IPS-NIHi11 (cell line): ENCODE measurements around the gene ITGB6.
"Not testable (repeated sequence)": the region's sequence is repeated elsewhere in the genome, so short reads cannot be mapped to it uniquely, and the experiment has no call there.

Experiments used
- DNase-seq: peaks from one replicate; pipeline ENCODE4 v3.0.0; 2012; ENCODE audit warnings: mixed read lengths, low spot score

Gene ITGB6

DNA sequence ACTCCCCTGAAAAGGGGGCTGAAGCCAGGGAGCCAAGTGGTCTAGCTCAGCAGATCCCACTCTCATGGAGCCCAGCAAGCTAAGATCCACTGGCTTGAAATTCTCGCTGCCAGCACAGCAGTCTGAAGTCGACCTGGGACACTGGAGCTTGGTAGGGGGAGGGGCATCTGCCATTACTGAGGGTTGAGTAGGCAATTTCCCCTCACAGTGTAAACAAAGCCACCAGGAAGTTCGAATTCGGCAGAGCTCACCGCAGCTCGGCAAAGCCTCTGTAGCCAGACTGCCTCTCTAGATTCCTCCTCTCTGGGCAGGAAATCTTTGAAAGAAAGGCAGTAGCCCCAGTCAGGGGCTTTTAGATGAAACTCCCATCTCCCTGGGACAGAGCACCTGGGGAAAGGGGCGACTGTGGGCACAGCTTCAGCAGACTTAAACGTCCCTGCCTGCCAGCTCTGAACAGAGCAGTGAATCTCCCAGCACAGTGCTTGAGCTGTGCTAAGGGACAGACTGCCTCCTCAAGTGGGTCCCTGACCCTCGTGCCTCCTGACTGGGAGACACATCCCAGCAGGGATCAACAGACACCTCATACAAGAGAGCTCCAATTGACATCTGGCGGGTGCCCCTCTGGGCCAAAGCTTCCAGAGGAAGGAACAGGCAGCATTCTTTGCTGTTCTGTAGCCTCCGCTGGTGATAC, 18.8 kb downstream of the ITGB6 start:
- DNase-seq, result not testable (repeated sequence)

DNA sequence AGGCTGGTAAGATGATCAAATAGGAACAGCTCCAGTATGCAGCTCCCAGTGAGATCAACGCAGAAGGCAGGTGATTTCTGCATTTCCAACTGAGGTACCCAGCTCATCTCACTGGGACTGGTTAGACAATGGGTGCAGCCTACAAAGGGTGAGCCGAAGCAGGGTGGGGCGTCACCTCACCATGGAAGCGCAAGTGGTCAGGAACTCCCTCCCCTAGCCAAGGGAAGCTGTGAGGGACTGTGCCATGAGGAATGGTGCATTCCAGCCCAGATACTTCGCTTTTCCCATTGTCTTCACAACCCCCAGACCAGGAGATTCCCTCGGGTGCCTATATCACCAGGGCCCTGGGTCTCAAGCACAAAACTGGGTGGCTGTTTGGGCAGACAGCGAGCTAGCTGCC, 19.4 kb downstream of the ITGB6 start:
- not testable (repeated sequence) for DNase-seq

DNA sequence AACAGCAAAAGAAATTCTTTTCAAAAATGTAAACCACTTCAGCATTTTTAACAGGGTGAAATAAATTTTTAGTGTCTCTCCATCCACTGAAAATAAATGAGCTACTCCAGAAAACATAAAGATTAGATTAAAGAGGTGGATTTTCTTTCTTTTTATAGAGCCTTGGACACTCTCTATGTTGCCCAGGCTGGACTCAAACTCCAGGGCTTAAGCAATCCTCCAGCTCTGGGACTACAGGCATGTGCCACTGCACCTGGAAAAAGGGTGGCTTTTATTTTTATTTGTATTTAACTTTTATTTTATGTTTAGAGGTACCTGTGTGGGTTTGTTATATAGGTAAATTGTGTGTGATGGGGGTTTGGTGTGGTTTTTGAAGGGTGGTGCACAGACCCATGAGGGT, 19.9 kb downstream of the ITGB6 start:
- no peak for DNase-seq

DNA sequence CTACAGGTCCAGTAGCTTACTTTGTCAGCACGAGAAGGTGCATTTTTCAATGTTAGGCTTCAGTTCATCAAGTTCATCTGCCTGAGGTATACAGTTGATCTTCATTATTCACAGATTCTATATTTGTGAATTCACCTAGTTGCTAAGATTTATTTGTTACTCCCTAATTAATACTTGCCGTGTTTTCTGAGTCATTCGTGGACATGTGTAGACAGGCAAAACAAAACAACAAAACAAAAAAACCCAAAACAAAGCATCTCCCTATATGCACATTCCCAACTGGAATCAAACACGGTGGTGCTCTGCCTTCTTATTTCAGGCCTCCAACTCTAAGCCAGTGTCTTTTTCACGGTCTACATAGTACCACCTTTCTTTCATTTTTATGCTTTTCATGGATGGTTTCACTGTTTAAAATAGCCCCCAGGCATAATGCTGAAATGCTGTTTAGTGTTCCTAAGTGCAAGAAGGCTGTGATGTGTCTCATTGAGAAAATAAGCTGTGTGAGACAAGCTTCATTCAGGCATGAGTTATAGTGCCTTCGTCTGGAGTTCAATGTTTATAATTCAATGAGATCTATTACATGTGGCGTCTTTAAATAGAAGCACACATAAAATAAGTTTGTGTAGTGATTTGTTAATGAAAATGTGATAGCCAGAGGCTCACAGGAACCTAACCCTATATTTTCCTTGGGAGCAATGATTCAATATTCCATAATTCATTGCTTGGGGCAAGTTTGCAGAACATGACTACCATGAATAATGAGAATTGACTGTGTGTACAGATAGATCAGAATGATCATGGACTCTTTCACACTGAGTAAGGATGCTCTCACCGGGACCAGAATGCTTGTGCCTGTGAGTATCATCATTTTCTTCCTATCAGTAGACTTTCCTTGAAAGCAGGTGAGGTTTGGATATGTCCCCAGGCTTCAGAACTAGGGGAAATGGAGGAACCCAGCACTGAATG, 24.6 kb downstream of the ITGB6 start:
- no peak for DNase-seq

GRCh38 chr2:160174322-160174721, 25.8 kb downstream of the ITGB6 start:
- no peak for DNase-seq

DNA sequence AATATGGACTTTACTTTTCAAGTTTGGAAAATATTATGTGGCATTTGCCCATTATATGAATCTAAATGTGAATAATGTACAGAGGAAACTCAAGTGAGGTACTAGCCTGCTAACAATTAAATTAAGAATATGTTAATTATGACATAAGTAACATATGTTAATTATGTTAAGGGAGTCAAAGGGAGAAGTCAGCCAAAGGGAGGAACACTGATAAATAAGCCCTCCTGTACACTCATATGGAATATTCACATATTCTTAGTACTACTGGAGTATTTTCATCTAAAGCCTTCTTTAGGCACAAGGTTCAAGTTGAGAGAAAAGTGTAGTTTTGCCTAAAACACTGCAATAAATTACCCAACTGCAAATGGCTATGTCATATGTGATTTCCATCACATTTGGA, 30.1 kb downstream of the ITGB6 start:
- no peak for DNase-seq

GRCh38 chr2:160169471-160169870, 30.6 kb downstream of the ITGB6 start:
- no peak for DNase-seq

- no peak for DNase-seq
These were observed 31.2 kb downstream of the ITGB6 start for GRCh38 chr2:160168878-160169277.

- no peak for DNase-seq
These were observed 32.9 kb downstream of the ITGB6 start for GRCh38 chr2:160167089-160167740.

DNA sequence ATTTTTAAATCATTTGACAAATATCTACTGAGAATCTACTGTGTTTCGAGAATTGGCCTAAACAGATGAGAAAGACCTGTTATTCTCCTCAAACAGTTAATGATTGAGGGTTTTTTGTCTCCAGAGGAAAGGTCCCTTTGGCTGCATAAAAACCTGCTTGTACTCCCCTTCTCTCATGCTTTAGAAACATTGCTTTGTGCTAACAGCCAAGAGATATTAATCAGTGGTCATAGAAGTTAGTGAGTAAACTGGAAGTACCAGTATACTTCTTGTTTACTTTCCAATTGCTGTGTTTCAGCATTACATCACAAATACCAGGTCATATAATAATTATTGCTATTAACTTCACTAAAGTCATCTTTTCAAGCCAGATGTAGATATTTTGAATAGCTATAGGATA, 34.1 kb downstream of the ITGB6 start:
- DNase-seq, result no peak

- DNase-seq, result no peak
These were observed 35.0 kb downstream of the ITGB6 start for GRCh38 chr2:160165081-160165480.

GRCh38 chr2:160157861-160158829, 41.9 kb downstream of the ITGB6 start:
- no peak for DNase-seq

DNA sequence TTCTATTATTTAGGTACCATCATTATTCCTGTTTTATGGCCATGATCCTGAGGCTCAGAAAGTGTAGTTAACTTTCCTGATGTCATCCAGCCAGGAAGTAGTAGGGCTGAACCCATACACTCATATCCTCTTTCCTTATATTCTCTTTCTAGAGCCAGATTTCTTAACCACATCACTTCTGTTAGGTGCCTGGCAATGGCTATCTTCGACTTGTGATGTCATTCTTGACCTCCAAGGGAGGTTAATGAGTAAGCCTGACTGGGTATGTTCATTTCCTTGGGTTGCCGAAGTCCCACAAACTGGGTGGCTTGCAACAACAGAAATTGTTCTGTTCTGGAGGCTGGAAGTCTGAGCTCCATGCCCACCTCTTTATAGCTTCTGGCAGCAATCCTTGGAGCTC, 43.4 kb downstream of the ITGB6 start:
- DNase-seq, result no peak

- no peak for DNase-seq
These were observed 44.0 kb downstream of the ITGB6 start for GRCh38 chr2:160156100-160156499.

GRCh38 chr2:160148419-160148818, 51.7 kb downstream of the ITGB6 start:
- DNase-seq, result not testable (repeated sequence)

GRCh38 chr2:160145471-160145870, 54.6 kb downstream of the ITGB6 start:
- no peak for DNase-seq

DNA sequence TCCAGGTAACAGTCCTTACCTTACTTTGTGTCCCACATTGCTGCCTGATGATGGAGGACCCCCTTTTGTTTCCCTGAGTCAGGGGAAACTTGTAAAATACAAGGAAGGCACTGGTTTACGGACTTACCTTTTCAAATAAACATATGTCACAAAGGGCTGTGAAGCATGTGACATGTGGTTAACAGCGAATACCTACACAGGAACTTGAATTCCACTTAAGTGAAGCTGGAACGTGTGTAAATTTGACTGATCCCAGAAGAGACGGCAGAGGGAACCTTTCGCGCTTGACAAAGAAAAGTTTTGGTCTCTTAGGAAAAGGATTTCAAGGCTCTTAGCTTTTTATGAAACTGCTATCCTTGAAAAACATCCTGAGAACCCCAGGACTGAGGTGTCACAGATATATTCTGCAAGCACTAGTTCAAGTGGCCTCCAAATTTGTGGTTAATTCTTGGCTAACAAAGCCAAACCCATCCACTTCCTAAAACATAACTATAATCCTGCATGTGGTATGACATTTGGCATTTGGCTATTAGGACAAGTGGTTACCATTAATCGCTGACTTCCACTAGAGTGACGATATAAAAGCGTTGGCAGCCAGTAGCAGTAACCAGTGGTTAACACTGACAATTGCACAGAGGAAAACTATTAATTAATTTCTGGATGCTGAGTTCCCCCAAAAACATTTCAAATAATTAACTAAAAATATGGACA, 55.6 kb downstream of the ITGB6 start:
- DNase-seq, result no peak

DNA sequence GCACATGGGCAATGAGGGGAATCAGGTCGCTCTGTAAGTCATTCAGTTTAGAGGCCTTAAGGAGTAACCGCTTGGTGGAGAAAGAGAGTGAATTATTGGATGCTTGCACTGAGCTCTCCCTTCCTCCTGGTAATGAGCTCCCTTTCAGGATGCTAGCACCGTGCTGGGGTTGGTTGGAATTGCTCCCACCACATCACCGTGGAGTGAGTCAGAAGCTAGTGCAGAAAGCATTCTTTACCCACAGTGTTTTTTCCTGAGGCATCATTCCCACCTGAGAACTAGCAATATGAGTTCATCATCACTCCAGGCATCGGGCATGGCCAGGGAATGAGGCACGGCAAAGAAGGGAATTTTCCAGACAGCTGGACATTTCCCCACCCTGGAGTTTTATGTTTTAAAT, 57.6 kb downstream of the ITGB6 start:
- DNase-seq, result no peak

GRCh38 chr2:160141912-160142311, 58.2 kb downstream of the ITGB6 start:
- DNase-seq, result no peak

DNA sequence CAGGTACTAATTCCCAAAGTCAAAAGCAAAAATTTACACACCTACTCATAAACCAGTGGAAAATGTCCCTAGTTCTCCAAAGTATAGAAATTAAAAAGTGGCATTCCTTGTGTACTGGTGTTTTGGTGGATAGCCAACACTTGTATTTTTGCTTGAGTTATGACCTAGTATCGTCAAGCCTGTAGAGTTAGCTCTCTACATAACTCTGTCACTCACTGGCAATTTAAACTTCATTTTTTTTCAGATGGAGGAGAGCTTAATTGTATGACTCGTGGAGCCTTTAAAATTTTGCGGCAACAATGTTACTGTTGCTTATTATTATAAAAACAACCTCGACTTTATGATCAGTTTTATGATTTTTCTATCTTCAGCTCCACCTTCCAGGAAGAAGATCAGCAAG, 58.7 kb downstream of the ITGB6 start:
- DNase-seq, result no peak

GRCh38 chr2:160140471-160140870, 59.6 kb downstream of the ITGB6 start:
- DNase-seq, result no peak
